Measurements from ENCODE around the gene KLHL34.

Gene KLHL34

DNA sequence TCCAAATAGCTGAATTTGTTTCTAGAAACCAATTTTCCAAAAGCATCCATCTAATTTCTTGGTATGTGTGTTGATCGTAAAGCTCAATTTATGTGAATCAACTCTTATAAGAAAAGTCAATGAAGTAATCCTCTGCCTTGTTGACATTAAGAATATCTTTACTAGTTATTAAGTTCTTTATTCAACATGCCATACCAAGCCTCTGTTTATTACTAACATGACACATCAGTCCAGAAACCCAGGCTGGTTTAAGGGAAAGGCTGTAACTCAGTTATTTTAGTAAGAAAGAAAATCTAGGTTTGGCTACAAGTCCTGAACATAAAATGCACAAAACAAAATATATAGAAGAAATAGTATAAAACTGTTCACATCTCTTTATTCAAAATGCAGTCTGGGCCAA lies 48.0 kb downstream of the KLHL34 start:
- POLR2A ChIA-PET: no interaction called here
- DNase-seq (ENCODE audit: extremely low spot score): no peak
- CTCF ChIA-PET: no interaction called here
- TF ChIP-seq CTCF (IDR thresholded peaks at IDR 0.05; ENCODE audit: control extremely low read depth, extremely low read depth, low read depth, missing control alignments): no peak

DNA sequence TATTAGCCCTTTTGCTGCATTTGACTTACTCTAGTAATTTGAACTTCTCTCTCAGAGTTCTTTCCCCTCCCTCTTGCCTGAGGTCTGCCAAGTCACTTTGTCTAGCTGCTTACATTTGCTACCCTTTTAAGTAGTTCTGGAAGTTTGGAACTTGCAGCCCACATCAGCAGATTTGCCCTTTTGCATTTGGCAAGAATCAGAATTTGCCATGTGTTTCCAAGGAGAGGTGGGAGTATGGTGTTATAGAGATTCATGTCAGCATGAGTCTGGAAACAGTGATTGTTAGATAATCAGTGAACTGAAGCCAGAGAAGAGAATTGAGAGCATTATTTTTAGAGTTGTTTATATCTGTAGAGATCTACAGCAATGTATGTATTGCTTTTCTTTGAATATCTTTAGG lies 52.1 kb downstream of the KLHL34 start:
- TF ChIP-seq CTCF (IDR thresholded peaks at IDR 0.05; ENCODE audit: control extremely low read depth, extremely low read depth, low read depth, missing control alignments): no peak
- no peak for DNase-seq (ENCODE audit: extremely low spot score)
- POLR2A ChIA-PET: no interaction called here
- CTCF ChIA-PET: no interaction called here

Measured in GM10248 (cell line).